ENCODE results near the gene STAG1.
A peak's percentile ranks its signal among the peaks of the same experiment; 100 is the strongest.
"Not testable (repeated sequence)": the region's sequence is repeated elsewhere in the genome, so short reads cannot be mapped to it uniquely, and the experiment has no call there.

The STAG1 gene

GRCh38 chr3:136751316-136752171, 634 bp downstream of the STAG1 start:
- Histone ChIP-seq H3K27ac (peak overlapping the region; percentile 95 to 98), H3K4me3 (peak overlapping the region; percentile 77 to 91), H3K36me3 (no peaks in the 10 kb centered on the region), H3K4me1 (peaks cover 0 to 46% (median 30%) of the 10 kb centered on the region in 4 donors), H3K27me3 (no peaks in the 10 kb centered on the region), H3K9me3 (no peaks in the 10 kb centered on the region)
- TF ChIP-seq CTCF (IDR thresholded peaks at IDR 0.05), result no peak
- intact Hi-C loops (cut with DNase I; ENCODE audit: low total_unique reads), result loop anchor here (2.0 to 10.0 kb wide), 3 partner anchors 113 to 554 kb away; partner anchors contain the start of genes MSL2, NCK1 and PCCB
- peak; percentile 67 to 86 for DNase-seq

GRCh38 chr3:136750897-136751315, 1.3 kb downstream of the STAG1 start:
- intact Hi-C loops (cut with DNase I; ENCODE audit: low total_unique reads), result loop anchor here (5.0 to 10.0 kb wide), 2 partner anchors 114 to 554 kb away; partner anchors contain the start of genes MSL2 and NCK1
- peak overlapping the region; percentile 77 to 91 for H3K4me3 ChIP-seq
- no peaks in the 10 kb centered on the region for H3K27me3 ChIP-seq
- H3K27ac ChIP-seq, result peak overlapping the region; percentile 95 to 98
- H3K9me3 ChIP-seq, result no peaks in the 10 kb centered on the region
- DNase-seq, result no peak
- H3K4me1 ChIP-seq, result peaks cover 0 to 52% (median 33%) of the 10 kb centered on the region in 4 donors
- TF ChIP-seq CTCF (IDR thresholded peaks at IDR 0.05), result no peak
- no peaks in the 10 kb centered on the region for H3K36me3 ChIP-seq

DNA sequence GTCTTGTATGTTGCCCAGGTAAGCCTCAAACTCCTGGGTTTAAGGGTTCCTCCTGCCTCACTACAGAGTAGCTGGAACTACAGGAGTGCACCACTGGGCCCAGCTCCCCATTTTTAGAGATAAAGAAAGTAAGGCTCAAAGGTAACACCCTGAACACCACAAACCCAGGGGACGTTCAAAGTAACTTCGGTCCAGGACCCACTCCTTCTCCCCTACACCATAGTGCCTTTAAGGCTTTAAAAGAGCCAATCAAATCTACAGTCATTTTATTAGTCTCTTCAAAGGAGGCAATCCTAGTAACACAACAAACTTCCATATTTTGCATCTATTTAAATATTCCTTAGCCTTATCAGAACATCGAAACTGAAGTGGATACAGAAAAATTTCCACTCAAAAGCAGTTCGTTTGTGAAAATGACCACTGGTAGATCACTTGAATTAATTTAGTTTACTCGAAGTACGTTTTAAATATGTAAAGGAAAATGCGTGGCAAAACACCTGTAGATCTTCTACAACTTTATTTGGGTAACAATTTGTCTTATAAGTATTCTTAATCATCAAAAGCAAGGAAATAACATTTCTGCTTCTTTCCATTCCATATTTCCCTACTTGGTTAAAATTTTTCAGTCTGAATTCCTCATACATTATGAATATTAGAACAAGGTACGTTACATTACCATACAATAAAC, 1.8 kb downstream of the STAG1 start:
- intact Hi-C loops (cut with DNase I; ENCODE audit: low total_unique reads), result loop anchor here (5.0 to 10.0 kb wide), 2 partner anchors 114 to 553 kb away; partner anchors contain the start of genes MSL2 and NCK1
- Histone ChIP-seq H3K27ac (peak overlapping the region; percentile 95 to 98), H3K4me1 (peaks cover 0 to 58% (median 33%) of the 10 kb centered on the region in 4 donors), H3K27me3 (no peaks in the 10 kb centered on the region), H3K4me3 (peak overlapping the region; percentile 77 to 91), H3K36me3 (no peaks in the 10 kb centered on the region), H3K9me3 (no peaks in the 10 kb centered on the region)
- no peak for TF ChIP-seq CTCF (IDR thresholded peaks at IDR 0.05)
- no peak for DNase-seq

- intact Hi-C loops (cut with DNase I; ENCODE audit: low total_unique reads), result loop anchor here (5.0 to 10.0 kb wide), 4 partner anchors 115 to 677 kb away; partner anchors contain the start of genes MSL2 and NCK1
- H3K36me3 ChIP-seq, H3K9me3 ChIP-seq, DNase-seq, H3K27me3 ChIP-seq: not testable (repeated sequence)
- peak overlapping the region; percentile 77 to 91 for H3K4me3 ChIP-seq
- H3K4me1 ChIP-seq, result peaks cover 0 to 61% (median 33%) of the 10 kb centered on the region in 4 donors
- peak overlapping the region; percentile 95 to 98 for H3K27ac ChIP-seq
Observed at GRCh38 chr3:136749602-136750001, 2.6 kb downstream of the STAG1 start.

DNA sequence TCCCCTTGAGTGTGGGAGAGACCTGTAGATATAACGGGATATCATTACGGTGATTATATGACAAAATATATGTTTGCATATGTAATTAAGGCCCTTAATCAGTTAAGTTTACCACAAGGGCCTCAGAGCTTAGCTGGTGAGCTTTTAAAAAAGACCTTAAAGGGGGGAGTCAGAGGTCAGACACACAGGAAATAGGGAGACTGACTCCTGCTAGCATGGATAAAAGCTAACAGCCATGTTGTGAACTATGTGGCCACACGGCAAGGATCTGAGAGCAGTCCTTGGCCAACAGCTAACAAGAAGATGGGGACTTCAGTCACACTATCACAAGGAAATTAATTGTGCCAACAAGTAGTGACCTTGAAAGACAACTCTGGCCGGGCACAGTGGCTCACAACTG, 3.1 kb downstream of the STAG1 start:
- Histone ChIP-seq H3K9me3 (no peaks in the 10 kb centered on the region), H3K27me3 (no peaks in the 10 kb centered on the region), H3K4me1 (peaks cover 0 to 60% (median 33%) of the 10 kb centered on the region in 4 donors), H3K36me3 (no peaks in the 10 kb centered on the region), H3K27ac (peak overlapping the region; percentile 8 to 95), H3K4me3 (no peak overlapping the region)
- TF ChIP-seq CTCF (IDR thresholded peaks at IDR 0.05), result no peak
- no peak for DNase-seq
- intact Hi-C loops (cut with DNase I; ENCODE audit: low total_unique reads), result loop anchor here (5.0 to 10.0 kb wide), 2 partner anchors 354 to 677 kb away; no protein-coding TSS in a partner anchor

Measured in tibial artery (tissue), 4 donors.